OCI-LY7 (cell line): ENCODE data around the gene AFF3.

Experiments
- CTCF ChIP-seq: fragments of 200-600 bp; sonication (generic); conservative IDR thresholded peaks from 2 replicates; pipeline ENCODE4 v1.5.1; 2014; ENCODE audit warnings: mild to moderate bottlenecking, antibody characterized with exemption, low read length, moderate library complexity, mixed read lengths
- EZH2phosphoT487 ChIP-seq: fragments of 200-600 bp; sonication (generic); IDR thresholded peaks from 2 replicates; pipeline ENCODE4 v1.6.1; 2018; ENCODE audit warnings: low read depth, borderline replicate concordance, mild to moderate bottlenecking, mixed run types, antibody characterized with exemption, low read length, moderate library complexity, mixed read lengths

GRCh38 chr2:100071335-100072043 lies 70.9 kb downstream of the AFF3 start:
- TF ChIP-seq CTCF (no peak), EZH2phosphoT487 (no peak)
